GM10266 (cell line): Measurements from ENCODE around the gene STAMBPL1.

ENCODE experiments used
- DNase-seq: peaks from one replicate; pipeline ENCODE4 v3.0.0; 2012; ENCODE audit errors: extremely low spot score
- CTCF ChIP-seq: IDR thresholded peaks from 2 replicates; pipeline ENCODE4 v1.5.1; 2012; ENCODE audit warnings: mild to moderate bottlenecking, low read depth; ENCODE audit not compliant: control insufficient read depth, insufficient read depth; ENCODE audit errors: missing control alignments

The STAMBPL1 gene

GRCh38 chr10:88893611-88894010 lies 13.6 kb downstream of the STAMBPL1 start:
- no peak for DNase-seq
- TF ChIP-seq CTCF: no peak

GRCh38 chr10:88895250-88895649 lies 15.2 kb downstream of the STAMBPL1 start:
- TF ChIP-seq CTCF: no peak
- DNase-seq: no peak

DNA sequence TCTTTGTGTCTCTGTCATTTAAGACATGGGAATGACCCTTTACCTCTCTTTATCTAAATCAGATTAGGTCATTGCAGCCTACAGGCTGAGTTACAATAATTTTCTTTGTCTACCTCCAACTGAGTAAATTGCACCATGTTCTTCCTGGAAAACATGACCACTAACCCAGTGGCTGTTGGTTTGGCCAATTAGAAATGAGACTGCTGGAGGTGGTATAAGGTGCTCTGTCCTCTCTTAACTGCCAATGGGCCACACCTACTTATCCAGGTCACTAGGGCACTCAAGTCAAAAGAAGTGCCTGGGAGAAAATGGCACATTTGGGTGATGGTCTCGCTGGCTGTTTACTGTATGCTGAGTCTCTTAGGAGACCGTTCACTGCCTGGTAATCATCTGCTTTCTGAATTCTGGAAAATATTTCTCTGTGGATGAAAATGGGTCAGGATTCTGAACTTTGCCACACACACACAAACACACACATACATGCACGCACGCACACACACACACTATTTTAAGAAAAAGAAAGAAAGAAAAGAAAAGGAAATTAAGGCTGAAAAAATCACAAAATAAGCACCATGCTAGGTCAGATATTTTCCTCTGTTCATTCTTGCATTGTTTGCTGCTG lies 16.4 kb downstream of the STAMBPL1 start:
- TF ChIP-seq CTCF: no peak
- no peak for DNase-seq

DNA sequence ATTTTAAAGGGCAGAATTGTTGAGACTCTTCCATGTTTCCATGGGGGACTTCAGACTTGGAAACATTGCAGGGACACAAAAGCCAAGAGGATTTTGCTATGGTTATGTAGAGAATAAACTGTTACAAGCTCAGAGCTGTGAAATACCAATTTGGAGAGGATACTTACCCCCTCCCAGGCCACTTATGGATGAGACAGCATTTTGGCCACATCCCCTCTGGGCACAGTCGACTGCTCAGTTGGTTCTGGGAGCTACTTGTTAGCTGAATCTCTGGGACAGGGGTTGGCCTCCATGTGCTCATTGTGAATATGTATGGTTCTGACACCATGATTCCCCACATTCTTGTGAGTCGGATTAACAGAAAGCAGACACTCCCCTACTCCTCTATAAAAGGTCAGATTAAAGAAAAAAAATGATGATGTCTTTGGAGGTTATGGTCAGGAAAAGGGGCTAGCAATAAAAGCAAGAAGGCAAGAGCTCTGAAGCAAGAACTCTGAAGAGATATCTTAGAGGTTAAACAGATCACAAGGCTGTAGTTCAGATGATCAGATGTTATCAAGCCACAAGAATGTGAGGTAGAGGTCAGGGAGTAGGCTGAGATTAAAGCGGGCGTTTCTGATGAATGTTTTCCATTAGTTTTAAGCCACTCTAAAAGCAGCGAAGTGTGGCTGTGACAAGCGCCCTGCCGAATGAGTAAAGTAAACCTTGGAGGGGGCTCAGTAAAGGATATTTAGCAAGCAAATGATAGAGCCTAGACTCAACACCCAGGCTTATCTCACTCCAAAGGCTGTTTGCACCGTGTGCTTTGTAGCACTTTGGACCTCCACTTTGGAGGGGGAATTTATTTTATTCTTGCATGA lies 17.2 kb downstream of the STAMBPL1 start:
- DNase-seq: no peak
- no peak for TF ChIP-seq CTCF

- TF ChIP-seq CTCF: peak; percentile 5
- no peak for DNase-seq
Observed at GRCh38 chr10:88898727-88899126, 18.7 kb downstream of the STAMBPL1 start.

DNA sequence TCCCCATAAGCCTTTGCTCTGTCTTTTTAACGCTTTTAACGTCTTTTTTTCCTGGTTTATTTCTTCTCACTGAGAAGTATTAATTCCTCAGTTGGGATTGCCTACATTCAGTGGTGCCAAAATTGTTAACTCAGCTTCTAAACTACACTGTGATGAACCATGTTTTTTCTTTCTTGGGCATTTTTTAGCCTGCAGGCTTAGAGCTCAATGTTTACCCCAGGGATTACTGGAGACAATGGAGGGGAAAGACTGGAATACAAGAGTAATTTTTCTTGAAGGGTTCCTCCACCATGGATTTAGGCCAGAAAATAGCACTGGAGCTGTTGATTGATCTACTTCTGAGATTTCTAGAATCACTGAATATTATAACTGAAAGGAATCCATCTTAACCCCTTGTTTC lies 19.8 kb downstream of the STAMBPL1 start:
- DNase-seq: no peak
- no peak for TF ChIP-seq CTCF

DNA sequence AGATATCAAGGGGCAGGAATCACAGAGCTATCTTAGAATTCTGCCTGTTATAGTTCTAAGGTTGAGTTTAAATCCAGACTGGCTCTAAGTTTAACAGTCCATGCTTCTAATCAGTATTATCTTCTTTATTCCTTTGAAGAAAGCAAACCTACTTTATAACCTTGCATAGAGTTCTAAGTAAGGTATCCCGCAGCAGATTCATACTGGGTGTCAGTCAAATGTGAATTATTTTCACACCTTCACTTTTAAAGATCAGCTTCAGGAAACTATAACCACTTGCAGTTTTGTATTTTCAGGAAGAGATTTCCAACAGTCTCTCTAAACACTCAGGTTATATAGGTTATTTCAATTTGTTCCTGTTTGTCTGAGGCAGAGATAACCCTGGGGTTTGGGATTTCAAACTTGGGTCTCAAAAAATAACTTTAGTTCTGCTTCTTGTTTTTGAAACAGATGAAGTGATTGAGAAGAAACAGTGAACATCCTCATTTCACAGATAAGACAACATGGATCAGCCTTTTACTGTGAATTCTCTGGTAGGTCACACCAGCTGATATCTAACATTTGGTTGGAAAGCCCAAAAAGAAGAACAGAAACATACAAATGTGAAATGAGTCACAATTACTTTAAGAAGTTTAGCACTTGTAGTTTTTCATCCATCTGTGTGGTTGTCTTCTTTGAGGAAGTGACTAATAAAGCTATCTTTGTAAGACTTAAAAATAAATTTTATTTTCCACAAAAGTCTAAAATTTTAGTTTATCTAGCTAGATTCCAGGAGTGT lies 21.4 kb downstream of the STAMBPL1 start:
- TF ChIP-seq CTCF: no peak
- DNase-seq: peak; percentile 43
